Measurements from ENCODE around the gene MGAT2. TPM values are rescaled to one million over a fixed set of nuclear protein-coding genes. Genes with fewer than 3 reads are reported as not detected.

MGAT2 gene
- total RNA-seq (2022) (42.1 and 47.5 TPM in 2 replicates), Bru-seq, nascent RNA (percentile 92 among the genes with signal in this experiment), BruChase-seq, experiment 1, labeled RNA remaining after a 2-hour chase (percentile 99 among the genes with signal in this experiment), BruChase-seq, experiment 2, labeled RNA remaining after a 6-hour chase (percentile 96 among the genes with signal in this experiment)
- long read RNA-seq, transcript MGAT2-201 (1 exons, 2,687 nt): major isoform, 70 of 70 reads
- long read RNA-seq, partial matches to known transcripts: 0 of 70 reads
- long read RNA-seq, other reads (novel, unspliced or antisense): 0 of 70 reads

GRCh38 chr14:49620182-49621113 is at the start of gene MGAT2, which contains the start of gene RPL36AL:
TSS of gene MGAT2 (plus strand) at chr14:49620799. CDS start at chr14:49621269, 470 bp downstream.
TSS of gene RPL36AL (minus strand) at chr14:49620626. CDS start at chr14:49619104, 1,522 bp downstream.
- H3K4me3 Mint-ChIP-seq (ENCODE audit: unreplicated experiment): peak within 1 kb of the TSS; percentile 91
- Histone ChIP-seq H3K4me1 (peaks cover 27% of the 10 kb centered on the region), H3K36me3 (ENCODE audit: control insufficient read depth, insufficient read depth, low read length) (no peaks in the 10 kb centered on the region), H3K4me3 (ENCODE audit: low read depth, low read length) (peak within 1 kb of the TSS; percentile 84), H3K9me3 (no peaks in the 10 kb centered on the region), H3K27me3 (replicated peaks; ENCODE audit: control insufficient read depth, insufficient read depth, low read length) (no peaks in the 10 kb centered on the region)
- H3K36me3 Mint-ChIP-seq (ENCODE audit: insufficient read depth, unreplicated experiment): peaks cover 78% of the 10 kb centered on the region
- H3K27me3 Mint-ChIP-seq (ENCODE audit: insufficient read depth, unreplicated experiment): no peaks in the 10 kb centered on the region
- intact Hi-C loops (cut with micrococcal nuclease; ENCODE audit: unreplicated experiment): loop anchor here (1.0 kb wide), 2 partner anchors 13 to 22 kb away; partner anchors contain the start of gene LRR1
- H3K27ac Mint-ChIP-seq (ENCODE audit: unreplicated experiment): peak within 1 kb of the TSS; percentile 93
- TF ChIP-seq CTCF (IDR thresholded peaks at IDR 0.05; ENCODE audit: insufficient read depth in 1 of 2, low read depth in 1 of 2, low read length in 1 of 2, severe bottlenecking in 1 of 2, unreplicated experiment in 1 of 2): peak in 1 of 2 experiments; percentile 28
- peak; percentile 99 for DNase-seq
- no peaks in the 10 kb centered on the region for H3K9me3 Mint-ChIP-seq (ENCODE audit: unreplicated experiment)
- ChIA-PET CTCF (interaction anchor here (0.6 to 2.0 kb wide), 6 partner anchors 14 to 233 kb away, joined by 3 to 12 read pairs (median 4); partner anchors contain the start of genes DNAAF2, LRR1 and RPS29), POLR2A (interaction anchor here (0.7 to 2.7 kb wide), 10 partner anchors 11 to 246 kb away, joined by 3 to 28 read pairs (median 12); partner anchors contain the start of genes KLHDC2, LRR1 and RPS29)
- H3K4me1 Mint-ChIP-seq (ENCODE audit: low read depth, unreplicated experiment): peaks cover 16% of the 10 kb centered on the region
- BruUV-seq (replicated peaks): no TSS peak

- H3K9me3 Mint-ChIP-seq (ENCODE audit: unreplicated experiment): peaks cover 9% of the 10 kb centered on the region
- ChIA-PET POLR2A (no interaction called here), CTCF (no interaction called here)
Observed at GRCh38 chr14:49574038-49574437, 46.6 kb upstream of the MGAT2 start.

More at GRCh38 chr14:49574038-49574437, 46.6 kb upstream of the MGAT2 start:
- Mint-ChIP-seq H3K4me1 (ENCODE audit: low read depth, unreplicated experiment) (no peaks in the 10 kb centered on the region), H3K27me3 (ENCODE audit: insufficient read depth, unreplicated experiment) (no peaks in the 10 kb centered on the region), H3K4me3 (ENCODE audit: unreplicated experiment) (no peak overlapping the region), H3K36me3 (ENCODE audit: insufficient read depth, unreplicated experiment) (peaks cover 62% of the 10 kb centered on the region), H3K27ac (ENCODE audit: unreplicated experiment) (no peak overlapping the region)
- intact Hi-C loops (cut with micrococcal nuclease; ENCODE audit: unreplicated experiment): no loop called here
- no TSS peak for BruUV-seq (replicated peaks)
- Histone ChIP-seq H3K36me3 (ENCODE audit: control insufficient read depth, insufficient read depth, low read length) (peaks cover 3% of the 10 kb centered on the region), H3K27me3 (replicated peaks; ENCODE audit: control insufficient read depth, insufficient read depth, low read length) (no peaks in the 10 kb centered on the region), H3K4me1 (no peaks in the 10 kb centered on the region), H3K4me3 (ENCODE audit: low read depth, low read length) (no peak overlapping the region), H3K9me3 (peaks cover 6% of the 10 kb centered on the region; the same call in 1 of the 2 replicates)
- TF ChIP-seq CTCF (IDR thresholded peaks at IDR 0.05; ENCODE audit: insufficient read depth in 1 of 2, low read depth in 1 of 2, low read length in 1 of 2, severe bottlenecking in 1 of 2, unreplicated experiment in 1 of 2): no peak
- DNase-seq: no peak
